ENCODE measurements around the gene EPC2. TPM values are rescaled to one million over a fixed set of nuclear protein-coding genes. Genes with fewer than 3 reads are reported as not detected.

EPC2 gene
- total RNA-seq, 1 donor from 2014 or later, result 35.9 TPM

- no peak overlapping the region for H3K4me3 Mint-ChIP-seq
- H3K4me1 Mint-ChIP-seq (ENCODE audit: unreplicated experiment), result no peaks in the 10 kb centered on the region
- no peak for DNase-seq (ENCODE audit: extremely low spot score, unreplicated experiment)
- TF ChIP-seq CTCF (conservative IDR thresholded peaks at IDR 0.05), result no peak
- no peak overlapping the region for H3K27ac Mint-ChIP-seq
- peaks cover 21% of the 10 kb centered on the region for H3K36me3 Mint-ChIP-seq
- H3K27me3 Mint-ChIP-seq, result no peaks in the 10 kb centered on the region
- H3K9me3 Mint-ChIP-seq, result no peaks in the 10 kb centered on the region
Observed at GRCh38 chr2:148752977-148753376, 108.4 kb downstream of the EPC2 start.

GRCh38 chr2:148754864-148755263 lies 110.3 kb downstream of the EPC2 start:
- DNase-seq (ENCODE audit: extremely low spot score, unreplicated experiment), result no peak
- H3K36me3 Mint-ChIP-seq, result peaks cover 25% of the 10 kb centered on the region
- no peaks in the 10 kb centered on the region for H3K4me1 Mint-ChIP-seq (ENCODE audit: unreplicated experiment)
- H3K9me3 Mint-ChIP-seq, result no peaks in the 10 kb centered on the region
- H3K27me3 Mint-ChIP-seq, result no peaks in the 10 kb centered on the region
- H3K27ac Mint-ChIP-seq, result no peak overlapping the region
- no peak overlapping the region for H3K4me3 Mint-ChIP-seq
- no peak for TF ChIP-seq CTCF (conservative IDR thresholded peaks at IDR 0.05)

- no peaks in the 10 kb centered on the region for H3K27me3 Mint-ChIP-seq
- H3K4me1 Mint-ChIP-seq (ENCODE audit: unreplicated experiment), result no peaks in the 10 kb centered on the region
- peaks cover 28% of the 10 kb centered on the region for H3K36me3 Mint-ChIP-seq
- H3K9me3 Mint-ChIP-seq, result no peaks in the 10 kb centered on the region
- no peak overlapping the region for H3K27ac Mint-ChIP-seq
- H3K4me3 Mint-ChIP-seq, result no peak overlapping the region
- TF ChIP-seq CTCF (conservative IDR thresholded peaks at IDR 0.05), result no peak
- DNase-seq (ENCODE audit: extremely low spot score, unreplicated experiment), result no peak
Observed at GRCh38 chr2:148756292-148756975, 111.9 kb downstream of the EPC2 start.

- Mint-ChIP-seq H3K4me3 (no peak overlapping the region), H3K4me1 (ENCODE audit: unreplicated experiment) (no peaks in the 10 kb centered on the region), H3K27ac (no peak overlapping the region), H3K36me3 (peaks cover 22% of the 10 kb centered on the region), H3K9me3 (no peaks in the 10 kb centered on the region), H3K27me3 (no peaks in the 10 kb centered on the region)
- no peak for TF ChIP-seq CTCF (conservative IDR thresholded peaks at IDR 0.05)
- DNase-seq (ENCODE audit: extremely low spot score, unreplicated experiment), result no peak
Observed at GRCh38 chr2:148764815-148765214, 120.3 kb downstream of the EPC2 start.

- Mint-ChIP-seq H3K4me3 (no peak overlapping the region), H3K27ac (no peak overlapping the region), H3K36me3 (peaks cover 38% of the 10 kb centered on the region), H3K27me3 (no peaks in the 10 kb centered on the region), H3K4me1 (ENCODE audit: unreplicated experiment) (no peaks in the 10 kb centered on the region), H3K9me3 (no peaks in the 10 kb centered on the region)
- DNase-seq (ENCODE audit: extremely low spot score, unreplicated experiment), result no peak
- TF ChIP-seq CTCF (conservative IDR thresholded peaks at IDR 0.05), result no peak
Observed at GRCh38 chr2:148770047-148770446, 125.5 kb downstream of the EPC2 start.

Data from type B pancreatic cell (in vitro differentiated cells).